NOMO-1 (cell line): Measurements from ENCODE around the gene MAP3K6.
A peak's percentile ranks its signal among the peaks of the same experiment; 100 is the strongest.
"Not testable (repeated sequence)": the region's sequence is repeated elsewhere in the genome, so short reads cannot be mapped to it uniquely, and the experiment has no call there.

ENCODE experiments used
- DNase-seq, 2 experiments: peaks; one replicate each; lab custom pipeline; 2025; ENCODE audit not compliant: unreplicated experiment in 2 of 2; lab: John Stamatoyannopoulos, UW

Gene MAP3K6

DNA sequence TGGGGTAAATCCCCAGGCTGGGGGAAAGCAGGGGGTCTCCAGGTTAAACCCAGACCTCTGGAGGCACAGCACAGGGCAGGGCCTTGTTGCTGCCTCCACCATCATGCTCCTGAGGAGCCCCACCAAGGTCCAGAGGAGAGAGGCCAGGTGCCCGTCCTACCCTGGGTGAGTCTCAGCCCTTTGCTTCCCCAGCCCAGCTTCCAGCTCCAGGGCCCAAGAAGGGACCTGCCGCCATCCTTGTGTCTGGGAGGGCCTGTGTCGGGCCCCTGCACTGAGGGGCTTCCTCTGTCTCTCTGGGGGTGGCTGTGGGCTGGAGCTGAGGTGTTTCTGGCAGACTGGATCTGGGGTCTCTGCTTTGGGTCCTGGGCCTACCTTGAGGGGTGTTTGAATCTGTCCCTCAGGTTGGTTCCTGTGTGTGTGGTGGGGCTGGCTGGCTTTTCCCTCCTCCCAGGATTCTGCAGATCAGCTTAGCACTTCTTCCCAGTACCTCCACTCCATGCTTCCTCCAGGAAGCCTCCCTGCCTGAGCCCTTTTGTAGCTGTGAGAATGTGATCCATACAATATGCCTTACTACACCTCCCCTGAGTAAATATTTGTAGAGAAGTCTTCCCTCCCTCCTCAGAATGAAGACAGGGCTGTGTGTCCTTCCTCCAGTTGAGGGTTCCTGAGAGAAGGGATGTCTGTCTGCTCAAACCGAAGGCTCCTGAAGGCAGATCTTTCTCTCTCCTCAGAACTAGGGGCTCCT lies 31.8 kb upstream of the MAP3K6 start:
- no peak for DNase-seq

DNA sequence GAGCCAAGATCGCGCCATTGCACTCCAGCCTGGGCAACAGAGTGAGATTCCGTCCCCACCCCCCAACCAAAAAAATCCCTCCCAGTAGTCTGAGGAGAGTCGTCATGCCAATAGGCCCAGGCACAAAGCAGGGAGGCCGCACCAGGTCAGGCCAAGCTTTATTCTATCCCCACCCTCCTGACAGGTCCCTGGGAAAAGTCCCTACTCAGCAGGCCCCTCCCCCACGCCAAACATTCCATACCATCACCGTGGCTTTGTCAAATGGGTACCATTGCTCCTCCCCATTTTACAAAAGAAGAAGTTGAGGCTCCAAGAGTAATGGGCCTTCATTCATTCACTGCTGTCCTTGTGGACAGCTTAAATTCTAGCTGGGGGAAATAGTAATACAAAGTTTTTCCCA lies 31.0 kb upstream of the MAP3K6 start:
- no peak for DNase-seq

DNA sequence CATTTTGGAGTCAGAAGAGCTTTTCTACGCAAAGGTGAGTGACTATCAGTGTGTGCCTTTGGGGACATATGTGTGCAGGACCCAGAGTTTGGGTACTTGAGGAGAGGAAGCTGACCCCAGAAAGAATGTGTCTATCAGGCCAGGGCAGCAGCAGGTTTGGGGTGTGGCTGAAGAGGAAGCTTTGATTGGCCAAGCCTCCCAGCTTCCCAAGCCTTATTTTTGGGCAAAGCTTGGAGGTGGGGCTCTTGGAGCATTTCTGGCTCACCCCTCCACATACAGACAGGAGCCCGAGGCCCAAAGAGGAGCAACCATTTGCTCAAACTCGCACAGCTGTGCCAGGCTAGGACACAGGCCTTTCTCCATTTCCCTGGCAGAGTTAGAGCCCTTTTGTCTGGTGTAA lies 30.3 kb upstream of the MAP3K6 start:
- no peak for DNase-seq

DNA sequence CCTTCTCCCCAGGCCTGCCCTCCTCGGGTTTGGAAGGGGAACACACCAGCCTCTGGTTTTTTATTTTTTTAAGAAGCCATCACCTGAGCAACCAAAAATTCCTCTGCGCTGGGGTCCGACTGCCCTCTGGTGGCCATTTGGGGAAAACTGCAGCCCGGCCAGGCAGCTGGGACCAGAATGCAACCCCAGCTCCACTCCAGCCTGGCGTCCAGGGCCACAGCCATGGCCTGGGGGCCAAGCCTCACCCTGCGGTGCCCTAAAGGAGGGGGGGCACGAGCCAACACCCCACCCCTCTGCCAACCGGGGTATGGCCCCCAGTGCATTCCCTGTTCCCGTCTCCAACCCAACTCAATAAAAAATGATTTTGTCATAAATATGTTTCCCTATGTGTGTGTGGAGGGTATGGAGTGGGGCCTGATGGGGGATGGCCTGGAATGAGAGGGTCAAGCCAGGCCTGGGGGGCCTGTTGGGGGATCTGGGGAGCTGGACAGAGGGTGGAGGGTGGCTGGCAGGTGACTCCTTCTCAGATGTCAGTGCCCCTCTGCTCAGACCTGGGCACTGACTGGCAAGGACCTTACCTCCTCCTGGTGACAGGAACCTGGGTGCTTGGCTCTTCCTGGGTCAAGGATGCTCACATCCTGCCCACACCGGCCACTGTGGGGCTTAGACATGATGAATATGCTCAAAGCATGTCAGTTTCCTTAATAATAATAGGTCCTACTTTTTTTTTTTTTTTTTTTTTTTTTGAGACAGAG lies 28.9 kb upstream of the MAP3K6 start:
- DNase-seq: peak; percentile 71 to 72

DNA sequence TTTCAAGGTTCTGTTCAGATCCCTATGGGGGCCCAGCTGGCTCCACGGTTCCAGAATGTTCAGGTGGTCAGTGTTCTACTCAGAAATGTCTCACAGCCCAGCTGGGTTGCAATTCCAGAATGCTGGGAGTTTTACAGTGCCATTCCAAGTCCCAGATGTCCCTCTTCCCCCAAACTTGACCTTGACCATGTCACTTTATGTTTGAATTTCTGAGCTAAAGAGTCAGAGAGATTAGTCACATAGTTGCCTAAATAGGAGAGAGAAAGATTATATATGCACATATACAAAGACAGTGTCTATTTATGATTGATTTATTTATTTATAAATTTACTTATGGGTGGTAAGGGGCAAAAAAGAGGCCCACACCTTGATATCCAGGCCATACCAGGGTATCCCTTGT lies 28.2 kb upstream of the MAP3K6 start:
- no peak for DNase-seq

DNA sequence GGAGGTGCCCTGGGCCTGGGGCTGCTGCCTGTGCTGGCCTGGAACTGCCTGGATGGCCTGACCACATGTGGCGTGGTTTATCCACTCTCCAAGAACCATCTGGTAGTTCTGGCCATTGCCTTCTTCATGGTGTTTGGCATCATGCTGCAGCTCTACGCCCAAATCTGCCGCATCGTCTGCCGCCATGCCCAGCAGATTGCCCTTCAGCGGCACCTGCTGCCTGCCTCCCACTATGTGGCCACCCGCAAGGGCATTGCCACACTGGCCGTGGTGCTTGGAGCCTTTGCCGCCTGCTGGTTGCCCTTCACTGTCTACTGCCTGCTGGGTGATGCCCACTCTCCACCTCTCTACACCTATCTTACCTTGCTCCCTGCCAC lies 27.5 kb upstream of the MAP3K6 start:
- no peak for DNase-seq

DNA sequence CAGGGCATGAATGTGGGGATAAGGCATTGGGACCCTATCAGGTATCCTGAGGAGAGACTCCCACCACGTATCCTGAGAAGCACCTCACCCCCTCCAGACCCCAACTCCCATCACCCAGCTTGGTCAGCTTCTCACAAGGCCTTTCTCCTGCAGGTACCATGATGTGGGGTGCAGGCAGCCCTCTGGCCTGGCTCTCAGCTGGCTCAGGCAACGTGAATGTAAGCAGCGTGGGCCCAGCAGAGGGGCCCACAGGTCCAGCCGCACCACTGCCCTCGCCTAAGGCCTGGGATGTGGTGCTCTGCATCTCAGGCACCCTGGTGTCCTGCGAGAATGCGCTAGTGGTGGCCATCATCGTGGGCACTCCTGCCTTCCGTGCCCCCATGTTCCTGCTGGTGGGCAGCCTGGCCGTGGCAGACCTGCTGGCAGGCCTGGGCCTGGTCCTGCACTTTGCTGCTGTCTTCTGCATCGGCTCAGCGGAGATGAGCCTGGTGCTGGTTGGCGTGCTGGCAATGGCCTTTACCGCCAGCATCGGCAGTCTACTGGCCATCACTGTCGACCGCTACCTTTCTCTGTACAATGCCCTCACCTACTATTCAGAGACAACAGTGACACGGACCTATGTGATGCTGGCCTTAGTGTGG lies 27.0 kb upstream of the MAP3K6 start:
- DNase-seq: no peak

DNA sequence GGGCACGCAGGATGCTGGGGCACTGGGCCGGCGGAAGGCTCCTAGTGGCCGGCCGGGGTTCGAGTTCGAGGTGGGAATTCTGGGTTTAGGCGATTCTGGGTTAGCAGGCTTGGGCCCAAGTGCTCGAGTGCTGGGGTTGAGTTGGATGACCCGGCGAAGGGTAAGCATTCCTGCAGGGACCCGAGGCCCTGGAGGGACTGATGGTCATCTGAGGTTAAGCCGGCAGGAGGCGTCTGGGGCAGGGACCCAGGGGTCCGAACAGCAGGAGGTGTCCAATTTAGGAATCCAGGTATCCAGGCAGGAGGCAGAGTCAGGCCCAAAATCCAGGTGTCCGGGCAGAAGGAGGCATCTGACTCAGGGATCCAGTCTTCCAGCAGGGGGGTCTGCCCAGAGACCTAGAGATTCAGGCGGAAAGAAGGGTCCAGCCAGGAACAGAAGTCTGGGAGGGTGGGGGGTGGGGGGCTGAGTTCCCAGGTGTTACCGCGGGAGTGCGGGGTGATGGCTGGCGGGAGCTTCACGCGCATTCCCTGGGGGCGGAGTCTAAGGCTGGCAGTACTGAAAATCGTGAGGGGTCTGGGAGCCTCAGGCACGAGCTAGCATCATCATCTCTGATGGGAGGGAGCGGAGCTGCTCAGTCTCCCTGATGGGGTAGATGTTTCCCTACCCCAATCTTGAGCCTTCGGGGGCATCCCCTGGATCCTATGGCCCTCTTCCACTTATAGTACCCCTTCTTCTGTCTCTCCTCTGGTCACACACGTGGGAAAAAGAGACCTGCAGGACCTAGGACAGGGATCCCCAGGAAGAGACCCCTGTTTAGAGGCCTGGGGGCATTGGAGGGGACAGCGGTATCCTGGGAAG lies 26.2 kb upstream of the MAP3K6 start:
- no peak for DNase-seq

DNA sequence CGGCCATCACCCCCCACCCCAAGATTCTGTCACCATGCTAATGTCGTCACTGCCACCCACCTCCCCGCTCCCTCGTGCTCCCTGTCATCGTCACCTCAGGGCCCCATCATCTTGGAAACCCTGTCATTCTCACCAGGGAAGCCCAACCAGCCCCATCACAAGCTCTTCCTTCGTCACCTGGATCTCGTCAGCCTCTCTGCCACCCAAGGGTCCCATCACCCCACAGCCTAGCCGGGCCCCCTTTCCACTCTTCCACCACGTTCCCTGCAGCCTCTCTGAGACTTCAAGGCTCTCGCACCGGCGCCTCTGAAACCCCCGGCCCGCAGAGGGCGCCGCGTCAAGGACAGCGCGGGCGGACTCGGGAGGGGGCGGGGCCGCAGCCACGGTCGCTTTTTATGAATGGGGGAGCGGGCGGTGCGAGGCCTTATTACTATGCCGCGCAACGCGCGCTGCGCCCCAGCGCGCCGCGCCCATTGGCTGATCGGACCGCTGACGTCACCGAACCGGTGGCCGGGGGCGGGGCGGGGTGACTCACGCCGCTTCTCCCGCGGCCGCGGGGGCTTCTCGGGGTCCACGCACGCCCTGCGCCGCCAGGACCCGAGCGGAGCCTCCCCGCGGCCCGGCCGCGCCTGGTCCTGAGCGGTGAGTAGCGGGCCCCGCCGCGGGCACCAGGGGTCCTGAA lies 25.5 kb upstream of the MAP3K6 start, which contains the start of gene GPR3:
GPR3 (plus strand) TSS at position 527 of the 682 bp plus-strand sequence. CDS start 1,177 bp downstream, outside the sequence.
- peak; percentile 87 to 93 for DNase-seq

DNA sequence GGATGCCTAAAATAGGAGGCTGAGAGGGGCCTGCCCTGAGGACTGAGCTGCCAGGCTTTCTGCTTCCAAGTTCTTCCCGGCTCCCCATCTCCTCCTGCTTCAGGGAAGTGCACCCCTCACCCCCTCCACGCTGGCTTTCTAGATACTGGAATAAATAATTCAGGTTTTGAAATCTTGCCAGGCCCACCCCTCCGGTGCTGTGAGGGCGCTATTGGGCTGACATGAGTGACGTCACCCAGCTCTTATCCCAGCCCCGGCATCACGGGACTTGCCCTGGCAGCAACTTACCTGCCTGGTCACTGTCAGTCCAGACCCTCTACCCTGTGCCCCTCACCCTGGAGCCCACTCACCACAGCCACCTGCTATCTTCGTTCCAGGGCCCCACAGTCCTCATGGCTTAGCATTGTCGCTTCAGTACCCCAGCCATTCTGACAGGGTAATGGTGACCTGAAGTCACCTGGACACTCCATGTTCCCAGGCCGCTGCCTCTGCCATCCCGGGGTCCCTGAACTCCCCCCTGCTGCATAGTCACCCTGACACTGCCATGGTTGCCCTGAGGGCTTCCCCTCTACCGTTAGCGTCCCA lies 24.8 kb upstream of the MAP3K6 start:
- no peak for DNase-seq

DNA sequence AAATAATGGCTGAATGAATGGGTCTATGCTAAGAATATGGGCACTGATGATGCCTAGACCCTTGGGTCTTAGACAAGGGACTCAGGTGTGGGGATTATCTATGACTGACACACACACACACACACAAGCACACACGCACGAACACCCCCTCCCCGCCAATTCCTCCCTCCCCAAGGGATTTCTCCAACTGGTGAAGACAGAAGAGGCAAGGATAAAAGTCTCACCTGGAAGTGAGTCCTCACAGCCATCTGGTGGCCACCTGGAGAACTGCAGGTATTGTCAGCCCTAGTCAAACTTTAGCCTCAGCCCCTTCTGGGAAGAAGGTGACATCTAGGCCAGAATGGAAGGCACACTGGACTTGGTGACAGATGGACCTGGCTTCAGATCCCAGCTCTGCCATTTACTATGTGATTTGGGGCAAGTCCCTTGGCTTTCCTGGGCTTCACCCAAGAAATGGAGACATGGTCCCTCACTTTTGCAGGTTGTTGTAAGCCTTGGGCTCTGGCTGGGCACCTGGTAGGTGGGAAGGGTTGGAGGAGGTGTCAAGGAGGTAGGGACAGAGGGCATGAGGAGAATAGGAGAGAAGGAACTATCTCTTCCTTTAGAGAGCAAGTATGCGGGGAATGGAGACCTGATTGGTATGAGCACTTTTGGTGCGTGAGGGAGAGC lies 21.7 kb upstream of the MAP3K6 start:
- peak in 1 of 2 experiments; percentile 21 for DNase-seq

DNA sequence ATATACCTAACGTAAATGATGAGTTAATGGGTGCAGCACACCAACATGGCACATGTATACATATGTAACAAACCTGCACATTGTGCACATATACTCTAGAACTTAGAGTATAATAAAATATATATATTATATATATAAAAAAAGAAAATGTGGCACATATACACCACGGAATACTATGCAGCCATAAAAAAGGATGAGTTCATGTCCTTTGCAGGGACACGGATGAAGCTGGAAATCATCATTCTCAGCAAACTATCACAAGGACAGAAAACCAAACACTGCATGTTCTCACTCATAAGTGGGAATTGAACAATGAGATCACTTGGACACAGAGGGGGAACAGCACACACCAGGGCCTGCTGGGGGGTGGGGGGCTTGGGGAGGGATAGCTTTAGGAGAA lies 18.0 kb upstream of the MAP3K6 start:
- DNase-seq: not testable (repeated sequence)

DNA sequence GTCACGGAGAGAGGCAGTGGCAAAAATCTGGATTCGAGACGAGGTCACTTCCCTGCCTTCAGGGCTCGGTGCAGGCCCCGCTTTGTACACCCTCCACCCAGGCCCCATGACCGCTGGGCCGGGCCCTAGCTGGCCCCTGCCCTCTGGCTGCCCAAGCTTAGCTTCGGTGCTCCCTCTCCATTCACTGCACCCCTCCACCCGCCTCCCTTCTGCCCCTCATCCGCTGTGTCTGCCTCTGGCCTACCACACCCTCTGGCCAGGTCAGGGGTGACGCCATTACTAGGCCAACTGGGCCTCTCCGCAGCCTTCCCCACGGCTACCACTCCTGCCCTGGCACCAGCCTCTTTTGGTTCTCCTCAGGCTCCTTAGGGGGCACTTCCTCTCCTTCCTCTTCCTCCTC lies 16.9 kb upstream of the MAP3K6 start:
- no peak for DNase-seq

DNA sequence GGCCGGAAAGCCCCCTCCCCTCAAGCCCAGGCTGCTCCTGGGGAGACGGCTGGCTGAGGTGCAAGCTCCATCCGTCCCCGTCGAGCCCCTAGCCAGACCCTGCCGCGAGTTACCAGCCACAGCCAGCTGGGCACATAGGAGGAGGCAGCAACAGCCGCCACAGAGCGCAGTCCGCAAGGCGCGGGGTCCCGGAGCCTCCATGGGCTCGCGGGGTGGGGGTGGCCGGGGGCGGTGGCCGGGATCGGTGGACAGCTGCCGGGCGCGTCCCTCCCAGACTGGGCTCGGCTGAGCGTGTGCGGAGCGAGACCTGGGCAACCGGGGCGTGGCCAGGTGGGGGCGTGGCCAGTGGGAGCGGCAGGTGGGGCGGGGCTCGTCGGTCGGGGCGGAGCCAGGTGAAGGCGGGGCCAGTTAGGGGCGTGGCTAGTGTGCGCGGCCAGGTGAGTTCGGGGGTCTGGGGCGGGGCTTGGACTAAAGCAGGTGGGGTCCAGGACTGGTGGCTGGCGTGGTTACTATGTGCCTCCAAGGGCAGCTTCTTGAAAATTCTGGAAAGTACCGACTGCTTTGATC lies 16.4 kb upstream of the MAP3K6 start, which contains the start of gene CD164L2:
CD164L2 (minus strand) TSS at position 295 of the 567 bp plus-strand sequence; CDS start at position 201, 94 bp downstream.
- DNase-seq: no peak

DNA sequence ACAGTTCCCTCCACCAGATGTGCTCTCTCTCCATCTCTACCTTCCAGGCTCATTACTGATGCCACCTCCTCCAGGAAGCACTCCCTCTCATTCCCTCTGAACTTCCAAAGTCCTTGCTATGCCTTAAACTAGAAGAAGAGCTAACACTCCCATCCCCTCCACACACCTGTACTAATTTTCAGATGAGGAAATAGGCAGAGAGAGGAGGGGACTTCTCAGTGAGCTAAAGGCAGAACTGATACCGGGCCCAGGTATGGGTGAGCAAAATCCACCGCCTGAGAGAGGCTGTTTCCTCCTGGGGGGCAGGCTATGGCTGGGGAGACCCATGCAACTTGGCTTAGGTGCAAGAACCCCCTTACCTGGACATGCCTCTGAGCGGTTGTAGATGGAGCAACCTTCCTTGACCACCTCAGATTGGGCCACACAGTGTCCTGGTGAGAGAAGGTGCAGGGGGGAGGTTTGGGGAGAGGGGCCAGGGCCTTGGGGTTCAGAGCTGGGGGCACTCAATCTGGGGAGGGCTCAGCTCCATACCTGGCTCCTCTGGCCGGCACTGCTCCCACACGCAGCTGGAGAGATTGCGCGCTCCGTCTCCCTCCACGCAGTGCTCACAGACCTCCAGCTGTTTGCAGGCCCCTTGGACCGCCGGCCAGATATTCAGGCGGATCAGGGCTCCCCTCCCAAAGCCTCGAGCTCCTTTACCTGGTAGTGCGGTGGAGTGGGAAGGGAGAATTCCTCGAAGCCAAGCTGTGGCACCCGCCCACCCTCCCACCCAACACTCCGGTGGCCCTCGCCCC lies 15.4 kb upstream of the MAP3K6 start:
- DNase-seq: no peak

DNA sequence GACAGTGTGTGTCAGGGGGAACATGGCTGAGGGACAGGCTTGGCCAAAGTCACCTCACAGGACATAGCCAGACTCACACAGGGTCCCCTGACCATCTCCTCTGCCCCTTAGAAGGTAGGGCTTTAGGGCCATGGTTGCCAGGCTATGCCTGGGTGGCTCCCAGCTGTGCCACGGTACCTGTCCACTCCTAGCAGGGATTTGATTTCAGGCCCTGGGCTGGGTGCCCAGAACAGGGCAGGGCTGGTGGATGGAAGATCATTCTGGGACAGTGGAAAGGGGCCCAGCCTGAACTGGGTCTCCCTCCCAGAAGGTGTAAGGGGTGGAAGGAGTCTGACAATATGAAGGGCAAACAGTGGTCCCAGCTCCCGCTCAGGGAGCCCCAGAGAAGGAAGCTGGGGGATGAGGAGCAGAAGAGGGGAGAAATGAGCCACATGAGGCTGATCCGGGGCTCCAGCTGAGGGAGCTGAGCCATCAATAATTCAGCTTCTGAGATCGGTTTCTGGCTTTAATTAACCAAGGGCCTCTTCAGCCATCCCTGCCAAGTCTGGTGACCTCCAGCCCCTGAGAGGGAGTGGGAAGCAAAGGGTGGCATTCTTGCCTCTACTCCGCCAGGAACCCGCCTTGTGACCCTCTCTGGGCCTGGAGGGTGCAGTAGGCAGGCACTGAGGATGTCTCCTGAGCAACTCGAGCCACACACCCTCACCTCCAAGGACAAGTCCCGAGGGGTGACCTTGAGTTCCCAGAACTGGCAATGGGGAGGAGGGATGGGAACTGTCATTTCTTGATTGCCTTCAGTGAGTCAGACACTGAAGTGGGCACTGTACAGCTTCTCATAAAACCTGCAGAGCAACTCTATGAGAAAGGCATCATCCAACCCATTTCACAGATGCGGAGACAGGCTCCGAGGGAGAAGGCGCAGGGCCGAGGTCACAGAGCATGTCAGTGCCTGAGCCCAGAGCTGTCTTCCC lies 14.3 kb upstream of the MAP3K6 start:
- no peak for DNase-seq

DNA sequence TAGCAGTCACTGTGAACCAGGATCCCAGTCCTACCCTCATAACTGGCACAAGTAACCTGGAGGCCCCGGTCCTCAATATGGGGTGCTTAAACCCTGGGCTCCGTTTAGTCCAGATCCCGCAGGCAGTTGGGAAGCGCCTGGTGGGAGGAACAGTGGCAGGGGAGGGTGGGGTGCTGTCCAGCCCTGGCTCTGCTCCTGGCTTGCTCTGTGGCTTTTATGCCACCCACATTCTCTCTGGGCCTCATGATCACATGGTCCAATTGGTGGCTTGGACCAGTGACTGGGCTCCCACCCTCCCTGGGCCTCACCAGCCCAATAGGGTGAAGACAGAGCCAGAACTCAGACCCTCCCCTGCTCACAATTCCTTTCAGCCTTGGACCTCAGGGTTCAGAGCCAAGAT lies 13.5 kb upstream of the MAP3K6 start:
- no peak for DNase-seq
